Measurements from ENCODE around the gene SLC35F3. TPM values are rescaled to one million over a fixed set of nuclear protein-coding genes. Genes with fewer than 3 reads are reported as not detected.

SLC35F3 gene
- total RNA-seq, 1 experiment from 2014 or later: 0.66 TPM

DNA sequence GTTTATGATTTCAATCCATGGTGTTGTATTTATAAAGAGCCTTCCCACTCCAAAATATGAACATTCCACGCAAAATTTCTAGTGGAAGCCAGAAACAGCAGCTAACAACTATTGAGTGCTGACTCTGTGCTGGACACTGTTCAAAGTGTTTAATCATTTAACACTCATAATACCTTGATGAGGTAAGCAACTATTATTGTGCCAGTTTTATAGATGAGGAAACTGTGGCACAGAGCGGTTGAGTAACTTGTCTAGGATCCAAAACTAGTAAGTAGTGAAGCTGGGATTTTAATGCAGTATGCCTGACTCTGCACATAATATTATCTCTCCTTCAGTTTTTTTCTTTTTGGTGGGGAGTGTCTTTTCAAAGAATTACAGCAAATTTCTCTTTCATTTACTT lies 228.3 kb downstream of the SLC35F3 start:
- BruUV-seq (replicated peaks): no TSS peak
- DNase-seq: no peak
- CTCF ChIA-PET: interaction anchor here (0.8 kb wide), 1 partner anchor 177 kb away, joined by 3 read pairs; no protein-coding TSS in a partner anchor
- H3K4me3 Mint-ChIP-seq (ENCODE audit: low read depth, unreplicated experiment): no peak overlapping the region
- no peaks in the 10 kb centered on the region for H3K36me3 Mint-ChIP-seq (ENCODE audit: insufficient read depth, unreplicated experiment)
- TF ChIP-seq, protein P1, sequence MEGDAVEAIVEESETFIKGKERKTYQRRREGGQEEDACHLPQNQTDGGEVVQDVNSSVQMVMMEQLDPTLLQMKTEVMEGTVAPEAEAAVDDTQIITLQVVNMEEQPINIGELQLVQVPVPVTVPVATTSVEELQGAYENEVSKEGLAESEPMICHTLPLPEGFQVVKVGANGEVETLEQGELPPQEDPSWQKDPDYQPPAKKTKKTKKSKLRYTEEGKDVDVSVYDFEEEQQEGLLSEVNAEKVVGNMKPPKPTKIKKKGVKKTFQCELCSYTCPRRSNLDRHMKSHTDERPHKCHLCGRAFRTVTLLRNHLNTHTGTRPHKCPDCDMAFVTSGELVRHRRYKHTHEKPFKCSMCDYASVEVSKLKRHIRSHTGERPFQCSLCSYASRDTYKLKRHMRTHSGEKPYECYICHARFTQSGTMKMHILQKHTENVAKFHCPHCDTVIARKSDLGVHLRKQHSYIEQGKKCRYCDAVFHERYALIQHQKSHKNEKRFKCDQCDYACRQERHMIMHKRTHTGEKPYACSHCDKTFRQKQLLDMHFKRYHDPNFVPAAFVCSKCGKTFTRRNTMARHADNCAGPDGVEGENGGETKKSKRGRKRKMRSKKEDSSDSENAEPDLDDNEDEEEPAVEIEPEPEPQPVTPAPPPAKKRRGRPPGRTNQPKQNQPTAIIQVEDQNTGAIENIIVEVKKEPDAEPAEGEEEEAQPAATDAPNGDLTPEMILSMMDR (IDR thresholded peaks at IDR 0.05; ENCODE audit: unreplicated experiment): no peak
- no peaks in the 10 kb centered on the region for H3K9me3 Mint-ChIP-seq (ENCODE audit: low read depth, unreplicated experiment)
- no peaks in the 10 kb centered on the region for H3K4me1 Mint-ChIP-seq (ENCODE audit: low read depth, unreplicated experiment)
- H3K27ac Mint-ChIP-seq (ENCODE audit: unreplicated experiment): no peak overlapping the region
- intact Hi-C loops (cut with micrococcal nuclease; ENCODE audit: unreplicated experiment): no loop called here
- H3K27me3 Mint-ChIP-seq (ENCODE audit: unreplicated experiment): peaks cover 14% of the 10 kb centered on the region

DNA sequence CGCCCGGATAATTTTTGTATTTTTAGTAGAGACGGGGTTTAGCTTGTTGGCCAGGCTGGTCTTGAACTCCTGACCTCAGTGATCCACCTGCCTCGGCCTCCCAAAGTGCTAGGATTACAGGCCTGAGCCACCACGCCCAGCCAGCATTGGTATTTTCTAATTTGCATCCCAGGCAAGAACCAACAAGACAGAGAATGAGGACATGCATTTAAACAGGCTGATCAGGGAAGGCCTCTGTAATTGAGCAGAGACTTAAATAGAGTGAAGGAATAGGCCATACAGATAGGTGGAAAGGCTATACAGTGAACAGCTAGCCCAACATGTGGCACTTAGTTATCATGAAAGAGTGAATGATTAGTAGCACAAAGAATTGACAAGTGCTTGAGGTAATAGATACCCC lies 230.4 kb downstream of the SLC35F3 start:
- Mint-ChIP-seq H3K4me3 (ENCODE audit: low read depth, unreplicated experiment) (no peak overlapping the region), H3K4me1 (ENCODE audit: low read depth, unreplicated experiment) (no peaks in the 10 kb centered on the region), H3K27ac (ENCODE audit: unreplicated experiment) (no peak overlapping the region), H3K27me3 (ENCODE audit: unreplicated experiment) (peaks cover 19% of the 10 kb centered on the region), H3K9me3 (ENCODE audit: low read depth, unreplicated experiment) (no peaks in the 10 kb centered on the region), H3K36me3 (ENCODE audit: insufficient read depth, unreplicated experiment) (no peaks in the 10 kb centered on the region)
- no peak for DNase-seq
- TF ChIP-seq, protein P1 (IDR thresholded peaks at IDR 0.05; ENCODE audit: unreplicated experiment): no peak
- intact Hi-C loops (cut with micrococcal nuclease; ENCODE audit: unreplicated experiment): no loop called here
- BruUV-seq (replicated peaks): no TSS peak
- CTCF ChIA-PET: no interaction called here

DNA sequence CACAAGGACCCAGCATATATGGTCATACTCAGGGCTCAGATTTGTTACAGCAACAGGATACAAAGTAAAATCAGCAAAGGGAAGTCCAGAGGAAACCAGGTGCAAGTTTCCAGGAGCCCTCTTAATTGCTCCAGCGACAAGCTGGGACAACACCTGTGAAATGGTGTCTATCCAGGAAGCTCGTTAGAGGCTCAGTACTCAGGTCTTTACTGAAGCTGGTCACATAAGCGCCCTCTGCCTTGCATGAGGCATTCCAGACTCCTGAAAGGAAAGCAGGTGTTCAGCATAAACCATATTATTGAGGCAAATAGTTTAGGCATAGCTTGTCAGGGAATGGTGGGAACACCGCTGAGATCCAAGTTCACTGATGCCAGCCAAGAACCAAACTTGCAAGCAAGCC lies 231.0 kb downstream of the SLC35F3 start:
- peaks cover 19% of the 10 kb centered on the region for H3K27me3 Mint-ChIP-seq (ENCODE audit: unreplicated experiment)
- H3K9me3 Mint-ChIP-seq (ENCODE audit: low read depth, unreplicated experiment): no peaks in the 10 kb centered on the region
- BruUV-seq (replicated peaks): no TSS peak
- H3K27ac Mint-ChIP-seq (ENCODE audit: unreplicated experiment): no peak overlapping the region
- CTCF ChIA-PET: no interaction called here
- TF ChIP-seq, protein P1 (IDR thresholded peaks at IDR 0.05; ENCODE audit: unreplicated experiment): no peak
- no peaks in the 10 kb centered on the region for H3K4me1 Mint-ChIP-seq (ENCODE audit: low read depth, unreplicated experiment)
- DNase-seq: no peak
- intact Hi-C loops (cut with micrococcal nuclease; ENCODE audit: unreplicated experiment): no loop called here
- no peaks in the 10 kb centered on the region for H3K36me3 Mint-ChIP-seq (ENCODE audit: insufficient read depth, unreplicated experiment)
- H3K4me3 Mint-ChIP-seq (ENCODE audit: low read depth, unreplicated experiment): no peak overlapping the region

DNA sequence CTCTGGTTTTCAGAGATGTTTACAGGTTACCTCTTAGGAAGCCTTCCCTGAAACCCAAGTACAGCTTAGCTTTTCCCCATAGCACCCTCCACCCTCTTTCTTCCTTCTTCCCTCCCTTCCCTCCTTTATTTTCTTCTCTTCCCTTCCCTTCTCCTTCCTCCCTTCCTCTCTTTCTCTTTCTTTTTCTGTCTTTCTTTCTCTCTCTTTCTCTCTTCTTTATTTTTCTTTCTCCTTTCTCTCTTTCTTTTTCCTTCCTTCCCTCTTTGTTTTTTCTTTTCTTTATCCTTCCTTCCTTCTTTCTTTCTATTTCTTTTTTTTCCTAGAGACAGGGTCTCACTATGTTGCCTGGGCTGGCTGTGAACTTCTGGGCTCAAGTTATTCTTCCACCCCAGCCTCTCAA lies 231.6 kb downstream of the SLC35F3 start:
- H3K27me3 Mint-ChIP-seq (ENCODE audit: unreplicated experiment): peaks cover 19% of the 10 kb centered on the region
- no peaks in the 10 kb centered on the region for H3K36me3 Mint-ChIP-seq (ENCODE audit: insufficient read depth, unreplicated experiment)
- no peaks in the 10 kb centered on the region for H3K9me3 Mint-ChIP-seq (ENCODE audit: low read depth, unreplicated experiment)
- intact Hi-C loops (cut with micrococcal nuclease; ENCODE audit: unreplicated experiment): no loop called here
- no peaks in the 10 kb centered on the region for H3K4me1 Mint-ChIP-seq (ENCODE audit: low read depth, unreplicated experiment)
- H3K4me3 Mint-ChIP-seq (ENCODE audit: low read depth, unreplicated experiment): no peak overlapping the region
- TF ChIP-seq, protein P1 (IDR thresholded peaks at IDR 0.05; ENCODE audit: unreplicated experiment): no peak
- no peak overlapping the region for H3K27ac Mint-ChIP-seq (ENCODE audit: unreplicated experiment)
- DNase-seq: no peak
- BruUV-seq (replicated peaks): no TSS peak
- CTCF ChIA-PET: no interaction called here
